Liver (tissue), 3 donors: ENCODE data around the gene ZNF618.

Source experiments
- EGR1 ChIP-seq, 2 donors: IDR thresholded peaks; 2 replicates each; pipeline ENCODE4 v1.6.1; 2016 to 2018; ENCODE audit warnings: antibody characterized with exemption in 2 of 2, low read depth in 2 of 2
- FOXA1 ChIP-seq: IDR thresholded peaks from 2 replicates; pipeline ENCODE4 v1.6.1; 2016; ENCODE audit warnings: antibody characterized with exemption
- GABPA ChIP-seq, 2 donors: IDR thresholded peaks in 1 of 2; conservative IDR thresholded peaks in 1 of 2; 2 replicates each; pipeline ENCODE4 v1.6.1; 2016; ENCODE audit warnings: antibody characterized with exemption in 2 of 2, mild to moderate bottlenecking in 1 of 2, moderate library complexity in 1 of 2
- HNF4A ChIP-seq, 2 donors: conservative IDR thresholded peaks; 2 replicates each; pipeline ENCODE4 v1.6.1; 2016; ENCODE audit warnings: antibody characterized with exemption in 2 of 2, mild to moderate bottlenecking in 2 of 2
- RAD21 ChIP-seq, 2 donors: IDR thresholded peaks; 2 replicates each; pipeline ENCODE4 v1.6.1; 2016; ENCODE audit warnings: antibody characterized with exemption in 2 of 2, mild to moderate bottlenecking in 2 of 2
- SP1 ChIP-seq: IDR thresholded peaks from 2 replicates; pipeline ENCODE4 v1.6.1; 2018; ENCODE audit warnings: antibody characterized with exemption, mild to moderate bottlenecking
- TAF1 ChIP-seq: conservative IDR thresholded peaks from 2 replicates; pipeline ENCODE4 v1.6.1; 2016; ENCODE audit warnings: antibody characterized with exemption, mild to moderate bottlenecking
- YY1 ChIP-seq: IDR thresholded peaks from 2 replicates; pipeline ENCODE4 v1.6.1; 2016; ENCODE audit warnings: antibody characterized with exemption, mild to moderate bottlenecking
- TF ChIP-seq, protein P1 (sequence below): fragments of 150-350 bp; IDR thresholded peaks from 2 replicates; pipeline ENCODE4 v1.5.1; 2017; ENCODE audit warnings: improper control_type of control experiment, low read depth, low read length; ENCODE audit not compliant: missing input control
- TF ChIP-seq, protein P2 (sequence below): IDR thresholded peaks from 2 replicates; pipeline ENCODE4 v1.6.1; 2016; ENCODE audit warnings: antibody characterized with exemption
- TF ChIP-seq, protein P3 (sequence below): IDR thresholded peaks from 2 replicates; pipeline ENCODE4 v1.6.1; 2016; ENCODE audit warnings: antibody characterized with exemption, mild to moderate bottlenecking
- TF ChIP-seq, protein P4 (sequence below): IDR thresholded peaks from 2 replicates; pipeline ENCODE4 v1.6.1; 2016; ENCODE audit warnings: antibody characterized with exemption
- TF ChIP-seq, protein P5 (sequence below): IDR thresholded peaks from 2 replicates; pipeline ENCODE4 v1.6.1; 2016; ENCODE audit warnings: antibody characterized with exemption
- donor health status: healthy.
- donor health status: healthy.

DNA sequence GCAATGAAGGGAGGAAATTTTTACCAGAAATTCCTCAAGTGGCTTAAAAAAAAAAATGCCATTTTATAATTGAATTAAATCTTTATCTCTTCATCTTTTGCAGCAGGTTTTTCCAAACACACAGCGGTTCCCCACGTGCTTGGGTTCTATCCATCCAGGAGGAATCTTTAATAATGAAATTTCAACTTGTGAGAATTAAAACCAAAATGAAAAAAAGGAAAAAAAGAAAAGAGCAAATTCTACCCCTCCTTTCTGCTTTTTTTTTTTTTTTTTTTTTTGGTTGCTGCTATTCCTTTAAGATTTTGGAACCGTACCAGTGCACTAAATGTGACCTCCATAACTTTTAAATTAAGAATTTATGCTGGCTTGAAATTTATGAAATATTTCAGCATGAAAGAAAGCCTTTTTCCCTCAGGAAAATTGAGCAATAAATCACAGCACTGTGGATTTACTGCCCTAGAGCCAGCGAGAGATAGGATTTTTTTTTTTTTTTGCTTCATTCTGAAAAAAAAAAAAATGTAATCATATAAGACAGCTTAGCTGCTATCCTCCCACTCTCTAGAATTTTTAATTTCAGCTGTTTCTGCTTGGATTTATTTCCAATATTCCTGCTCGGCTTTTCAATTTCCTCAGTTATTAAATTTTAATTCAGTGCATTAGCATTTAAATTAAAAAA, 88.5 kb downstream of the ZNF618 start:
- TF ChIP-seq, protein P1, sequence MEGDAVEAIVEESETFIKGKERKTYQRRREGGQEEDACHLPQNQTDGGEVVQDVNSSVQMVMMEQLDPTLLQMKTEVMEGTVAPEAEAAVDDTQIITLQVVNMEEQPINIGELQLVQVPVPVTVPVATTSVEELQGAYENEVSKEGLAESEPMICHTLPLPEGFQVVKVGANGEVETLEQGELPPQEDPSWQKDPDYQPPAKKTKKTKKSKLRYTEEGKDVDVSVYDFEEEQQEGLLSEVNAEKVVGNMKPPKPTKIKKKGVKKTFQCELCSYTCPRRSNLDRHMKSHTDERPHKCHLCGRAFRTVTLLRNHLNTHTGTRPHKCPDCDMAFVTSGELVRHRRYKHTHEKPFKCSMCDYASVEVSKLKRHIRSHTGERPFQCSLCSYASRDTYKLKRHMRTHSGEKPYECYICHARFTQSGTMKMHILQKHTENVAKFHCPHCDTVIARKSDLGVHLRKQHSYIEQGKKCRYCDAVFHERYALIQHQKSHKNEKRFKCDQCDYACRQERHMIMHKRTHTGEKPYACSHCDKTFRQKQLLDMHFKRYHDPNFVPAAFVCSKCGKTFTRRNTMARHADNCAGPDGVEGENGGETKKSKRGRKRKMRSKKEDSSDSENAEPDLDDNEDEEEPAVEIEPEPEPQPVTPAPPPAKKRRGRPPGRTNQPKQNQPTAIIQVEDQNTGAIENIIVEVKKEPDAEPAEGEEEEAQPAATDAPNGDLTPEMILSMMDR = no peak
- no peak for TF ChIP-seq SP1
- TF ChIP-seq, protein P2, sequence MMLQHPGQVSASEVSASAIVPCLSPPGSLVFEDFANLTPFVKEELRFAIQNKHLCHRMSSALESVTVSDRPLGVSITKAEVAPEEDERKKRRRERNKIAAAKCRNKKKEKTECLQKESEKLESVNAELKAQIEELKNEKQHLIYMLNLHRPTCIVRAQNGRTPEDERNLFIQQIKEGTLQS = no peak
- no peak for TF ChIP-seq HNF4A (conservative IDR thresholded peaks at IDR 0.05)
- TF ChIP-seq GABPA (IDR thresholded peaks at IDR 0.05 in 1 of 2, conservative IDR thresholded peaks at IDR 0.05 in 1 of 2) = no peak
- TF ChIP-seq, protein P3, sequence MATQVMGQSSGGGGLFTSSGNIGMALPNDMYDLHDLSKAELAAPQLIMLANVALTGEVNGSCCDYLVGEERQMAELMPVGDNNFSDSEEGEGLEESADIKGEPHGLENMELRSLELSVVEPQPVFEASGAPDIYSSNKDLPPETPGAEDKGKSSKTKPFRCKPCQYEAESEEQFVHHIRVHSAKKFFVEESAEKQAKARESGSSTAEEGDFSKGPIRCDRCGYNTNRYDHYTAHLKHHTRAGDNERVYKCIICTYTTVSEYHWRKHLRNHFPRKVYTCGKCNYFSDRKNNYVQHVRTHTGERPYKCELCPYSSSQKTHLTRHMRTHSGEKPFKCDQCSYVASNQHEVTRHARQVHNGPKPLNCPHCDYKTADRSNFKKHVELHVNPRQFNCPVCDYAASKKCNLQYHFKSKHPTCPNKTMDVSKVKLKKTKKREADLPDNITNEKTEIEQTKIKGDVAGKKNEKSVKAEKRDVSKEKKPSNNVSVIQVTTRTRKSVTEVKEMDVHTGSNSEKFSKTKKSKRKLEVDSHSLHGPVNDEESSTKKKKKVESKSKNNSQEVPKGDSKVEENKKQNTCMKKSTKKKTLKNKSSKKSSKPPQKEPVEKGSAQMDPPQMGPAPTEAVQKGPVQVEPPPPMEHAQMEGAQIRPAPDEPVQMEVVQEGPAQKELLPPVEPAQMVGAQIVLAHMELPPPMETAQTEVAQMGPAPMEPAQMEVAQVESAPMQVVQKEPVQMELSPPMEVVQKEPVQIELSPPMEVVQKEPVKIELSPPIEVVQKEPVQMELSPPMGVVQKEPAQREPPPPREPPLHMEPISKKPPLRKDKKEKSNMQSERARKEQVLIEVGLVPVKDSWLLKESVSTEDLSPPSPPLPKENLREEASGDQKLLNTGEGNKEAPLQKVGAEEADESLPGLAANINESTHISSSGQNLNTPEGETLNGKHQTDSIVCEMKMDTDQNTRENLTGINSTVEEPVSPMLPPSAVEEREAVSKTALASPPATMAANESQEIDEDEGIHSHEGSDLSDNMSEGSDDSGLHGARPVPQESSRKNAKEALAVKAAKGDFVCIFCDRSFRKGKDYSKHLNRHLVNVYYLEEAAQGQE = no peak
- TF ChIP-seq EGR1 (IDR thresholded peaks at IDR 0.05; ENCODE audit: low read depth in 2 of 2) = no peak
- TF ChIP-seq YY1 = no peak
- TF ChIP-seq, protein P4, sequence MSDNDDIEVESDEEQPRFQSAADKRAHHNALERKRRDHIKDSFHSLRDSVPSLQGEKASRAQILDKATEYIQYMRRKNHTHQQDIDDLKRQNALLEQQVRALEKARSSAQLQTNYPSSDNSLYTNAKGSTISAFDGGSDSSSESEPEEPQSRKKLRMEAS = no peak
- no peak for TF ChIP-seq RAD21 (IDR thresholded peaks at IDR 0.05)
- TF ChIP-seq TAF1 = no peak
- no peak for TF ChIP-seq FOXA1
- TF ChIP-seq, protein P5, sequence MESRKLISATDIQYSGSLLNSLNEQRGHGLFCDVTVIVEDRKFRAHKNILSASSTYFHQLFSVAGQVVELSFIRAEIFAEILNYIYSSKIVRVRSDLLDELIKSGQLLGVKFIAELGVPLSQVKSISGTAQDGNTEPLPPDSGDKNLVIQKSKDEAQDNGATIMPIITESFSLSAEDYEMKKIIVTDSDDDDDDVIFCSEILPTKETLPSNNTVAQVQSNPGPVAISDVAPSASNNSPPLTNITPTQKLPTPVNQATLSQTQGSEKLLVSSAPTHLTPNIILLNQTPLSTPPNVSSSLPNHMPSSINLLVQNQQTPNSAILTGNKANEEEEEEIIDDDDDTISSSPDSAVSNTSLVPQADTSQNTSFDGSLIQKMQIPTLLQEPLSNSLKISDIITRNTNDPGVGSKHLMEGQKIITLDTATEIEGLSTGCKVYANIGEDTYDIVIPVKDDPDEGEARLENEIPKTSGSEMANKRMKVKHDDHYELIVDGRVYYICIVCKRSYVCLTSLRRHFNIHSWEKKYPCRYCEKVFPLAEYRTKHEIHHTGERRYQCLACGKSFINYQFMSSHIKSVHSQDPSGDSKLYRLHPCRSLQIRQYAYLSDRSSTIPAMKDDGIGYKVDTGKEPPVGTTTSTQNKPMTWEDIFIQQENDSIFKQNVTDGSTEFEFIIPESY = no peak
